SK-N-DZ (cell line): Measurements from ENCODE around the gene GSK3B.

ENCODE experiments used
- DNase-seq: peaks from one replicate; pipeline ENCODE4 v3.0.0-alpha.2; 2015; ENCODE audit warnings: low spot score

The GSK3B gene

DNA sequence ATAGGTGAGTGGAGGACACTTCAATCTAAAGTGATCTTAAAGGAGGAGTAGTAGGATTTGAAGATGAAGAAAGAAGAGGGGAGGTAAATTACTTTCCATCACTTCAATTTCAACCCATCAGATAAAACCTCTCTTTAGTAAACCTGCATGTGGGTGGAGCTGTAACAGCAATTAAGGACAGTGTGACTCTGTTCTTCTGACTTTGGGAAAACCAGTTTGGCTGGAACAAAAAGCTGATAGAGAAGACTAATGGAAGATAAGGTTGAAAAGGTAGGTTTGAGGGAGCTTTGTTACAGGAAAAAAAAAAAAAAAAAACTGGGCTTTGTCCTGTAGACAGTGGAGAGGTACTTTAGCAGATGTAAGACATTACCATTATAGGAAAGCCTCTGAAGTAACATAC, 4.5 kb upstream of the GSK3B start:
- no peak for DNase-seq

DNA sequence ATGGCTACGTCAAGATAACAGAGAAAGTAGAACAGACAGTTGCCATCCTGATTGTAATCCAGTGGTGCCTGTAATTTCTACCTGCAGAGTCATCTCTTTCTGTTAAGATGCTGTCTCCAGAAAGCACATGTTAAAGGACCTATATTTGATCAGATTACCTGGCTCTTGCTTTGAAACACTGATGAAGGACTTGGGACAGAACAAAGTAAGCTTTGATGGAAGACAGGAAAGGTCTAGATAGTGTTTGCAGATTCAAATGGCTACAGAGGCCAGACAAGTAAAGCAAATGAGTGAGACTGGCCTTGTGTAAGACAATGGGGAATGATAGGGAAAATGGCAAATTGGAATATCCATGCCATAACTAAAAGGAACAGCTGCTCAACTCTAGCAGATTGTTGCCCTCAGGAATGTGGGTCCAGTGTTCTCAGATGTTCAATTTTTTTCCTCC, 1.8 kb upstream of the GSK3B start:
- no peak for DNase-seq

DNA sequence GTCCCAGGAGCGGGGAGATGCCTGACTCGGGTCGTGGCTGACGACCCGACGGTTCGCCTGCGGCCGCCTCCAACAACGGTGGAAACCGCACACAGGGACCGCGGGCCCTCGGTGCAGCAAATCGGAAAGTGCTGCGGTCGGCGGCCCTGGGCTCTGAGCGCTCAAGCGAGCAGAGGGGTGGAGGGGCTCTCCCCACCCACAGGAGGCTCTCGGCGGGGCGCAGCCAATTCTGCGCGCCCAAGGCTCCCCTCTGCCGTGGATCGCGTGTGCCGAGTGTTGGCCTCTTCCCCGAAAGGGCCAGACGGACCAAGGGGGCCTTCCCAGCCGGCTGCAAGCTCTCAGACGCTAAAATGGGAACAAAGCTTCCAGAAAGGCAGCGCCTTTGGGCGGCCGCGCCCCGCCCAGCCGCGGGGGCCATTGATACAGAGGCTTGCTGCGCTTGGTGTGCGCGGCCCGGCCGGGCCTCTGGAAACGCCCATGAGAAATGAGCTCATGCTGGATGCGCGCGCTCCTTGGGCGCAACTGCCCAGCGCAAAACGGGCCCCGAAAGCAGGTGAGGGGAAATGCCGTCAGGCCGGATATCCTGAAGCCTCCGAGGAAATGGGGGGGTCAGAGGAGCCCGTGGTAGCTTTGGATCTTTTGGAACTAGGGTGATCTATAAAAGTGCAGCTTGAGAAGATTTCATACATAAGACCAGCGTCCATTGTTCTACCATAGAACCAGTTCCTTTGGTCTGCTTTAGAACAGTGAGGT, 1.2 kb upstream of the GSK3B start:
- peak; percentile 89 for DNase-seq

DNA sequence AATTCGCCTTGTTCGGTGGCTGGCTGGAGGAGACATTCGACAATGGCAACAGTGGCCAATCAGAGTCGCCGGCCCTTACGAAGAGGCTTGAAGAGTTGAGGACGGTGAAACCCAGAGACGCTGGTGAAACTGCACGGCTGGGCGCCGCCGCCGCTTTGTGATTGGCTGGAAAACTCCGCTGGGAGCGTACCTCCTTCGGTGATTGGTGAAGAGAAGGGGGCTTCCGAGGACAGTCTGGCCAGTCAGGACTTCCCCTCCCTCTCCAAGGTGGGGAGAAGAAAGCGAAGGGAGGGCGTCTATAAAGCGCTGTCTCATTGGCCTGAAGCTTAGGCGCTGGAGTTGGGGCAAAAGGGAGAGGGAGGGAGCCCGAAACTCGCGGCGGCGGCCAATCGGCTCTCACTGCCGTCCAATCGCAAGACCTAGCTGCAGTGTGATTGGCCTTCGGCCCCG, 554 bp upstream of the GSK3B start:
- peak; percentile 100 for DNase-seq

DNA sequence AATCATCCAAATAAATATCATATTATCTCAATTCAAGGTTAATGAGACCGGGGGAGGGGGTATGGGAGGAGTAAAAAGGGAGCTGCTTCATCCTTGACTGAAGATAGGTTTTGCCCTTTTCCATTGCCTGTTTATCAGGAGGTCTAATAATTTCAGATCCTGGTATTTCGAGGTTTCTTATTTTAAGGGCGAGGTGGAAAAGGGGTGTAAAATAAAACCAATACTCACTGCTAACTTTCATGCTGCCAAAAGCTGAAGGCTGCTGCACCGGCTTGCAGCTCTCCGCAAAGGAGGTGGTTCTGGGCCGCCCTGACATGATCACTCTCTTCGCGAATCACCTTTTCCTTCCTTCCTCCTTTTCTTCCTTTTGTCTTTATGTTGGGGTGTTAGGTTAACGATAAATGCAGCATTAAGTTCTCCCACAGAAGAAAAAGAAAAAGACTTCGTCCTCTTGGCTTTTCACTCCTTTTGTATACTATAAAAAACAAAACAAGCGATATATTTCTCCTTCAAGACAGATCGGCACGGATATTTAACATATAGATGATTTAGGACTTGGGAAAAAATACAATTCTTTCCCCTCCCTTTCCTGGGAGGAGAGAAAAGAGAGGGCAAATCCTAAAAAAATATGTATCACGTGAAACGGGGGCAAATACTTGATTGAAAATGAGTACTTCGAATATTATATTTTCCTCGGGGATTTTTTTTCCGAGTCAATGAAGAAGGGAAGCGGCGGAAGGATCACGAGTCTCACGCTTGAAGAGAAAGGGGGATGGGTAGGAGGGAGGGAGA, 932 bp downstream of the GSK3B start:
- DNase-seq = no peak

DNA sequence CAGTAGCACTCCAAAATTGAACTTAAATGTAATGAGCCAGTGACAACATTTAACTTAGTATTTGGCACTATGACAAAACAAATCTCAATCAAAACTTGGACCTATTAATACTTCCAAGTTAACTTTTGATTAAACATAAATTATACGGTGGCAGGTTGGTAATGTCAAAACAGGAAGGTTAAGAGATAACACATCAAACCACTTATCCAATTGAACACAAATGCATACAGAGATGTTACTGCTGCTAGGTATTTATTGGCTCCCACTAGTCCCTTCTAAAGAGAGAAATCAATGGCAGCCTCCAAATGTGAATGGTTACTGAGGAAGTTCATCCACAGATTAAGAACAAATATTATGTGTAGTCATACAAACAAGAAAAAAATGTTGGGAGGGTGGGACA, 1.8 kb downstream of the GSK3B start:
- DNase-seq = no peak

DNA sequence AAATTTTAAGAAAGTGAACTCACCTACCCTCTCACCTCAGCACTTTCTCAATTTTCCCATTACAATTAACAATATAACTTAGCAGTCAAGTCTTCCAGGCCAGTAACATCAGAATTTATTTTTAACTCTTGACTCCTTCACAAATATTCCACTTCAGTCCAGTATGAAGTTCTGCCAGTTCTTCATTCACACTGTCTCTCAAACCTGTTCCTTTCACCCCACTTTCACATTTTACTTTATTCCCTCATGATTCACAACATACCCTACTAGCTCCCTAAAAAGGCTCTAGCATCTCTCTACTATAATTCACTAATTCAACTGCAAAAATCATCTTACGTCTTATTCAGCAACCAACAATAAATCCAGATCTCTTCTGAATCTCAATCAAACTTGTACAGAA, 3.8 kb downstream of the GSK3B start:
- DNase-seq = no peak

DNA sequence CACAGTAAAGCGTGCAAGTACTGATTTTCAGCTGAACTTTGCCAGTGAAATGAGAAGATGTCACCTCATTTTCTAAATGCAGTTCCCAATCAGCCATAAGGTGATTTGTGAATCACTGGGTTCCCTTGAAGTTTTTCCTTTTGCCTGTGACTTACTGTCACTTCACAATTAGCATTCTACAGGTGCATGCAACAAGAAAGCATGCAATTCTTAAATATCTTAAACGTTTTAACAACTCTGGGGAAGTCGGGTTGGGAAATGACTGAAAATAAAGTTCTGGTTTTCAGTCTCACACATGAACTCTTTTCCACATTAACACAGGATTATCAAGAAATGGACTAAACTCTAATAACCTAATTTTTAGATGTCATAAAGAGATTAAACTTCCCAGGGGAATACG, 5.2 kb downstream of the GSK3B start:
- no peak for DNase-seq

DNA sequence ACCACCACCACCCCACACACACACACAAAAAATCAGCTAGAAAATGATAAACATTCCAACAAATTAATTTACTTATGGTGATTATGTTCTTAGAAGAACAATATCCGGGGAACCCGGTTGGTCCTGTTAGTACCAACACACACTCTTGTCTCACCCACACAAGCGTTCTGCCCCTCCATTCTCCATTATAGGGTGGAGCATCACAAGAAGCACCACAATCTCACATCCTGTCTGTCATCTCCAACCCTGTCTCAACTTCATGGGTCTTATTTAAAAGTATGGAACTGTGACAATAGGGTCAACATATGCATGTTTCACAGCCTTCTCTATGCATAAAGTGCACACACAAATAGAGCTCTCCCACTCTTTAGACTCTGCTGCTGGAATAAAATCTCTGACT, 5.6 kb downstream of the GSK3B start:
- DNase-seq = no peak

DNA sequence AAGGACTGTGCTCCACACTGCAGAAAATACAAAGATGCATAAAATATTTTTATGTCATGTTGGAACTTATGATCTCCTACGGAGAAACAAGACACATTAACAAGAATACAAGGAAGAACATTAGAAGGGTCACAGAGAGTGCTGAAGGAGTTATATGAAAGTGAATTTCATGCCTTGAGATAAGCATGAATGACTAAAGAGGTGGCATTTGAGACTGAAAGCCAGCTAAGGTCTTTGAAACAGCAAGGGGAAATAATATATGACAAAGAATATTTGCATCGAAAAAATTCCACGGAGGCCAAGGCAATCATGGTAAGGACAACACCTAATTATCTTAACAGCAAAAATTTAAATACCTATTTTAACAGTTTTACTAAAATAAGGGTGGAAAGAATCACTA, 12.5 kb downstream of the GSK3B start:
- DNase-seq = no peak

DNA sequence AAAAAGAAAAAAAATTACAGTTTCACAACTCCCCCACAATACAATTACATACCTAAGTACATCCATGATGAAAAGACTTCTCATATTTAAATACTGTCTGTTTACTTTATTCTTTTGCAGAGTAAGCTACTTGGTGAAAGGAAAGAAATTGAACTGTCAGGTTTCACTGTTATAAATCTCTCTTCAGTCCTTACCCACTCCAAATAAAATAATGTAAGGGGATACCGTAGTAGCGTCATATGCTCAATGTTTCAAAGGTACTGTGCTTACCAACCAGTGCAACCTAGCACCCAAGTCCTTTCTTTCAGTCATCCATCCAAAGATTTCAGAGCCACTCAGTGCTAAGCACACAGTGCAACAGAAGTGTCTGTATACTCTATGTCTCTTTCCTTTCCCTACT, 13.4 kb downstream of the GSK3B start:
- DNase-seq = no peak

DNA sequence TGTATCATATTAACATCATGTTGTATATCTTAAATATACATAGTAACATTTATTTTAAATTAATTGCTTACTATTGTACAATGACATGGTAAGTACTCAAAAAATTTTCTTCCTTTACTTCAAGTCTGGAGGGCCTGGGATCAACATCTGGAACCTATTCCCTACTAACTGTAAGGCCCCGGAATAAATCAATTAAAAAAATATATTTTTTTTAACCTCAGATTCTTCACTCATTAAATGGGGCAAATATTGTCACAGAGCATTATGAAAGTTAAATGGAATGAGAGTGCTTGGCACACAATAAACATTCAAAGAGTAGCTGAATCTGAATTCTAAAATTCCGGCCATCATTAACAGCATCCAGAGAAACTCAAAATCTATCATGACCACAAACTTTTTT, 16.5 kb downstream of the GSK3B start:
- no peak for DNase-seq

DNA sequence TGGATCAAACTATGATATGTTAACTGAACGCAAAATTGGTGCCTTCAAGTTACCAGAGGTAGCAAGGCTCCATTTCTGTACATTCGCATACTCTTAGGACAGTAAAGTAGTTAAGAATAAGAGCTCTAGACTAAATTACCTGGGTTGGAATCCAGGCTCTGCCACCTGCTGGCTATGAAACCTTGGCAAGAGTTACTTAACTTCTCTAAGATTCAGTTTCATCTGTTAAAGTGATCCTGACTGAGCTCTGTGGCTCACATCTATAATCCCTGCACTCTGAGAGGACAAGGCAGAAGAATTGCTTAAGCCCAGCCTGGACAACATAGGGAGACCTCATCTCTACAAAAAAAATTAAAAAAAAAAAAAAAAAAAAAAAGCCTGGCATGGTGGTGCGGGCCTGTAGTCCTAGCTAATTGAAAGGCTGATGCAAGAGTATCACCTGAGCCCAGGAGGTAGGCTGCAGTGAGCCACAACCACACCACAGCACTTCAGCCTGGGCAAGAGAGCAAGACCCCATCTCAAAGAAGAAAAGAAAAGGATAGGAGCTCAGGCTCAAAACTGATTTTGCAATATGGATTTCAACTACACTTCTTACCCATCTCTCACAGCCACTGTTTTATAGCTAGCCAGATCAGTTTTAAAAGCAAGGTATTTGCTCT, 21.3 kb downstream of the GSK3B start:
- no peak for DNase-seq

DNA sequence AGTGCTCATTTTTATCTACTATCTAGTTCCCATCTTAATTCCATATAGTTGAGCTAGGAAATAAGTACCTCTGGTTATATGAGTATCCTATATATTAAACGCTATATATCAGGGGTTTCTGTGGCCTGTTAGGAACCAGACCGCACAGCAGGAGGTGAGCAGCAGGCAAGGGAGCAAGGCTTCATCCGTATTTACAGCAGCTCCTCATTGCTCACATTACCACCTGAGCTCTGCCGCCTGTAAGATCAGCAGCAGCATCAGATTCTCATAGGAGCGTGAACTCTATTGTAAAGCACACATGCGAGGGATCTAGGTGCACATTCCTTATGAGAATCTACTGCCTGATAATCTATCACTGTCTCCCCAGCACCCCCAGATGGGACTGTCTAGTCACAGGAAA, 23.0 kb downstream of the GSK3B start:
- no peak for DNase-seq

DNA sequence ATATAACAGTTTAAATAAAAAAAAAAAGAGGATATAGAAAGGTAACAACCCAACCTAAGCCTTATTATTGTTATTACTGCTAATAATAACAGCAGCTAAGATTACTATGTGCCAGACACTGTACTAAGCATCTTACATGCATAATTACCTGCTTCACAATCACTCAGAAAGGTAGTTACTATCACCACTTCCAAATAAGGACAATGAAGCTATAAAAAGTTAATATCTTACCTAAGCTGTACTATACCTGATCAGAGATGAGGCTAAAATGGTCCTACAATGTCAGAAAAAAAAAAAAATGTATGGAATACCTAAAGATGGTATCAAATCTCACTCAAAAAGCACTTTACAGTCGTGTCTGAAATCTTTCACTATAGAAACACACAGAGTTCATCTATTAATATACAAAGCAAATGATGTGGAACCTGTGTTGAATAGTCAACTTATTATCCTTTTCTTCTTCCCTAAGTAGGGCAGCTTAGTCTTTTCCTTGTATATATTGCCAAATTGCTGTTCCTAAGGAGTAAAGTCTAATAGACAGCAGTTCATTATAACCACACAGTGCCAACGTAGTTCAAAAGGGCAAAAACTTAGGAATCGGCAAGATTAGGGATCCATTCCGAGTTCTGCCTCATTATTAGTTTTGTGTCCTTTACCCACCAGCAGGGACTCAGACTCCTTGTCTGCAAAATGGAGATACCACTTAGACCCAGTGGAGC, 23.8 kb downstream of the GSK3B start:
- DNase-seq = no peak

DNA sequence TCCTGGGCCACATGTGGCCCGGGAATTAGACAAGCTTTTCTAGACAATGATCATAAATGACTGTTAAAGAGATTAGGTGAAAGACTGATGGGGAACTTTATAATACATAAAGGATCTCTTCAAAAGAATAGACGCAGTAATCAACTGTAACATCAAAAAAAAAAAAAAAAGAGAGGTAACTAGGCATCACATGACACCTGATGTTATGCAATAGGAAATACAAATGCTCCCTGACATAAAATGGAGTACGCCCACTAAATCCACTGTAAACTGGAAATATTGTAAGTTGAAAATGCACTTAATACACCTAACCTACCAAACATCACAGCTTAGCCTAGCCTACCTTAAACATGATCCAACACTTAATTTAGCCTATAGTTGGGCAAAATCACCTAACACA, 27.2 kb downstream of the GSK3B start:
- DNase-seq = no peak

DNA sequence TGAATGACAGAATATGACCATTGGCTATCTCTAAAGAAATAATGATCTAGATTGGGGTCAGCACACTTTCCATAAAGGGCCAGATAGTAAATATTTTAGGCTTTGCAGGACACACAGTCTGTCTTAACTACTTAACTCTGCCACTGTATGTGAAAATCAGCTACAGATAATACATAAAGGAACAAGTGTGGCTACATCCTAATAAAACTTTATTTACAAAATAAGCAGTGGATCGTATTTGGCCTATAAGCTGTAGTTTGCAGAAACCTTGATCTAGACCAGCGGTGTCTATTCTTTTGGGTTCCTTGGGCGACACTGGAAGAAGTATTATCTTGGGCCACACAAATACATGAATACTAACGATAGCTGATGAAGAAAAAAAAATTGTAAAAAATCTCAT, 27.6 kb downstream of the GSK3B start:
- no peak for DNase-seq

DNA sequence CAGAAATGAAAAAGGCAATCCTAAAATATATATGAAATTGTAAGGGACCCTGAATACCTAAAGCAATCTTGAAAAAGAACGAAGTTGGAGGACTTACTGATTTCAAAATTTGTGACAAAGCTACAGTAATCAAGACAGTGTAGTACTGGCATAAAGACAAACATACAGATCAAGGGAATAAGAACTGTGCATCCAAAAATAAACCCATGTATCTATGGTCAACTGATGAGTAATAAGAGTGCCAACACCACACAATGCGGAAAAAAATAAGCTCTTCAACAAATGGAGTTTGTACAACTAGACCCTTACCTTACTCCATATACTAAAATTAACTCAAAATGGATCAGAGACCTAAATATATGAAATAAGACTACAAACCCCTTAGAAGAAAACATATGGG, 29.6 kb downstream of the GSK3B start:
- no peak for DNase-seq

DNA sequence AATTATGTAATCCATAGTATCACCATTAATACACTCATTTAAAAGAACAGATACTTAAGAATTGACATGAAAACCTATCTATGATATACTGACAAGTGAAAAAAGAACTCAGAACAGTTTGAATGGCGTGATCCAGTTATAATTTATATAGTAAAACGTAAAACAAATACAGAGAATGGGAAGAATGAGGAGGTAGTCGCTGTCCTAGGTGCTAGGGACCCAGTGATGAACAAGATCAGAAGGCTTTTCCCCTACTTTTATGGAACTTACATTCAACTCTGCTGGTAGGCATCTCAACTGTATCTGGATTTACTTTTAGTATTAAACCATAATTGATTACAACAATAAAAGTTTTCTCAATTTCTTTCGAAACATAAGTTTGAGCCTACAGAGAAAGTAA, 31.8 kb downstream of the GSK3B start:
- no peak for DNase-seq

DNA sequence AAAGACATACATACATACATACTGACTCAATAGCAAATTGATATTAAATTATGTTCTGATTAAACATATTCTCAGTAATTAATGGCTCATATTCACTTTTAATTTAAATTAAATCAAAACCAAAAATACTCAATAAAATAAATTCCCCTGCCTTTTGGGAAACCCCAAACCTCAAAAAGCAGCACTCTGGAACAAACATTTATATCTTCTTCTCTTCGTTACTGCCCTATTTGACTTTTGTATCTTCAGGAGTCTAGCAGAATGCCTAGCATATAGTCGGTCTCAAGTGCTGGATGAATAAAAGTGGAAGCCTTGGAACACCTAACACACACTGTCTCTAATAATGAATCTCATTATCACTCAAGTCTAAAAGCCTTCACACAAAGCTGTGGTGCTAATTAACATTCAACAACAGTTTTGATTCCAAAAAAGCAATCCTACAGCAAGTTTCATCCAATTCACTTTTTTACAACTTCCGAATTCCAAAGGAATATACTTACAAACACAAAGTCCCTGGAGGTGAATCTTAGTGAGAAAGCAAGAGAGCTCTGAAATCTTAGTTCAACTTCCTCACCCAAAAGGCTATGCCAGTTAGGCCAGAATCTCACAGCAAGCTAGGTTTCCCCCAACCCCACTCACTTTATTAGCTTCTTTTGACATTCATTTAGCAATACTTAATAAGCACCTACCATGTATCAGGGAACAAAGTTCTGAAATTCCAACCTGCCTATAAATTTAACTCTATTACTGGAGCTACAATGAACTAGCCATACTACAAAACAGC, 35.0 kb downstream of the GSK3B start:
- DNase-seq = no peak

DNA sequence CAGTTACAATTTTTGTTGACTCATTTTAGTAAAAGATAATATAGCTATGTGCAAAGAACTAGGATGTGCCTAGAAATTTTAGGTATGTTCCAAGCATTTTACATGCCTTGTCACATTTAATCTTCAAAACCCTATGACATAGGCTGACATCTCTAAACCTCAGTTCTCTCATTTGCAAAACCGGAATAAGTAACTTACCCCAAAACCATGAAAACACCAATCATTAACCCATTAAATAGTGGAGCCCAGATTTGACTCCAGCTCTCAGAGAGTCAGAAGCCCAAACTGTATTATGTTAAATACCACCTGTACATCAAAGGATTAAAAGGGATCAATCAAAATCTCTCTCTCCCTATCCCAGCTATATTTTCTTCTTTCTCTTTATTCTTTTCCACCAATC, 36.6 kb downstream of the GSK3B start:
- DNase-seq = no peak
